Stimulated activated CD8-positive, alpha-beta memory T cell treated with anti-CD3 and anti-CD28 coated beads, Interleukin-15, amount 100 ng/mL, for 4 hours (primary cell): ENCODE data around the gene FAIM2.
A peak's percentile ranks its signal among the peaks of the same experiment; 100 is the strongest.
"Not testable (repeated sequence)": the region's sequence is repeated elsewhere in the genome, so short reads cannot be mapped to it uniquely, and the experiment has no call there.

ENCODE experiments used
- DNase-seq, 2 donors: peaks; one replicate each; pipeline ENCODE4 v3.0.0-alpha.2; 2020; ENCODE audit warnings: low read depth in 2 of 2

FAIM2 gene

DNA sequence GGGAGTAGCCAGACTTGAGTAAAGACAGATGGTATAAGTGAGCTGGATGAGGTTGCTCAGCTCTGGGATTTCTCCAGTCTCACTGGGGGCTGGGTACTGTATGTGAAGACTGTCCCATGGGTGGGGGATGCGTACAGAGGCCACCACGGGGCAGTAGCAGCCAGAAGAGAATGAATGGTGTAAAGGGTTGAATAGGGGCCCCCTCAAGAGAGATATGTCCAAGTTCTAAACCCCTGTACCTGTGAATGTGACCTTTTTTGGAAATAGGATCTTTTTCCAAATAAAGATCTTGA, 39.0 kb downstream of the FAIM2 start:
- DNase-seq = no peak

DNA sequence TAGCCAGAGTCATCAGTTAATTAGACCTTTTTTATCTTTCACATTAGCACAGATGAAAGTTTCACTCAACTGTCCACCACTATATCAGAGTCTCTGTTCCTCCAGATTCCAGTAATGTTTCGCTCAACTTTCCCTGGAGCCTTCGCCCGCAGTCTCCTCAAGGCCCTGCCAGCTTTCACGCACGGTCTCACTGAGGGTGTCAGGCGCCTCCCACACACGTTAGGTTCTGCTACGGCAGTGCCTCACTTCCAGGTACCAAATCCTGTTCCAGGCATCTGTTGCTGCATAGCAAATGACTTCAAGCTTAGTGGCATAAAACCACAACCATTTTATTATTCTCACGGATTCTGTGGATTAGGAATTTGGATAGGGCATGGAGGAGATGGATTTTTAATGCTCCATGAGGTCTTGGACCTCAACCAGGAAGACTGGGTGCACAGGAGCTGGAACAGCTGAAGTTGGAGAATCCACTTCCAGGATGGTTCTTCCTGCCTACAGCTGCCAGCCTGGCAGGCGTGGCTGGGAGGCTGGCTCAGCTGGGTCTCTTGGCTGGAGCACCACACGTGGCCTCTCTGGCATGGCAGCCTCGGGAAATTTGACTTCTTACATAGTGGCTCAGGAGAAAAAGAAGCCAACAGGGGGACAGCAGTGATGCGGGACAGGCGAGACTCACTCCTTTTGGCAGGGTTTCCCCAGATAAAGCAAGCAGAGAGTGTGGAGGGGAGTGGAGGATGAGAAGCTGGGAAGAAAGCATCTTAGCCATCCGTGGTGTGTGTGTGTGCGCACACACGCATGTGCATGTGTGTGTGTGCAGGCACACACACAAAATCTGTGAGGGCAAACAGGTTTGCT, 39.5 kb downstream of the FAIM2 start:
- no peak for DNase-seq

DNA sequence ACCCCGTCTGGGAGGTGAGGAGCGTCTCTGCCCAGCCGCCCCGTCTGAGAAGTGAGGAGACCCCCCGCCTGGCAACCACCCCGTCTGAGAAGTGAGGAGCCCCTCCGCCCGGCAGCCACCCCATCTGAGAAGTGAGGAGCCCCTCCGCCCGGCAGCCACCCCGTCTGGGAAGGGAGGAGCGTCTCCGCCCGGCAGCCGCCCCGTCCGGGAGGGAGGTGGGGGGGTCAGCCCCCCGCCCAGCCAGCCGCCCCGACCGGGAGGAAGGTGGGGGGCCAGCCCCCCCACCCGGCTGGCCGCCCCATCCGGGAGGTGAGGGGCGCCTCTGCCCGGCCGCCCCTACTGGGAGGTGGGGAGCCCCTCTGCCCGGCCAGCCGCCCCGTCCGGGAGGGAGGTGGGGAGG, 42.8 kb downstream of the FAIM2 start:
- DNase-seq = not testable (repeated sequence)

DNA sequence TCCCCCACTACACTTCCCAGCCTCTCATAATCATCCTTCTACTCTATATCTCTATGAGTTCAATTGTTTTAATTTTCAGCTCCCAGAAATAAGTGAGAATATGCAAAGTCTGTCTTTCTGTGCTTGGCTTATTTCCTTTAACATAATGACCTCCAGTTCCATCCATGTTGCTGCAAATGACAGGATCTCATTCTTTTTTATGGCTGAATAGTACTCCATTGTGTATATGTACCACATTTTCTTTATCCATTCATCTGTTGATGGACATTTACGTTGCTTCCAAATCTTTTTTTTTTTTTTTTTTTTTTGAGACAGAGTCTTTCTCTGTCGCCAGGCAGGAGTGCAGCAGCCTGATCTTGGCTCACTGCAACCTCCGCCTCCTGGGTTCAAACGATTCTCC, 47.8 kb downstream of the FAIM2 start:
- DNase-seq = not testable (repeated sequence)

DNA sequence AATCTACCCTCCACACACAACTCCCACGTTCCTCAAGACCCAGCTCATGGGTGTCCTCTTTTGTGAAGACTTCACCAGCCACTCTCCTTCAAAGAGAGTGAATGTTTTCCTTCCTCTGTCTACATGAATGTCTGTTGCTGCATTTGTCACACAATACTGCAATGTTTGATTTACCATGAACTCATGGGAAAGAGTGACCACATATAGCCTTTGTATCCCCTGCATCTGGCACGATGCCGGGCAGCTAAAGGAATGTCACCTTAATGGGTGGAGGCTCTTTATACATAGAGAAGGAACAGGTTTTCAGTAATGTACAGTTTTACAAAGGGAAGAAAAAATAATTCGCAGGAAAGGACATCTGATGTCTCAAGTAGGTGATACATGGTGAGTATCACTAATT, 48.7 kb downstream of the FAIM2 start:
- DNase-seq = no peak

DNA sequence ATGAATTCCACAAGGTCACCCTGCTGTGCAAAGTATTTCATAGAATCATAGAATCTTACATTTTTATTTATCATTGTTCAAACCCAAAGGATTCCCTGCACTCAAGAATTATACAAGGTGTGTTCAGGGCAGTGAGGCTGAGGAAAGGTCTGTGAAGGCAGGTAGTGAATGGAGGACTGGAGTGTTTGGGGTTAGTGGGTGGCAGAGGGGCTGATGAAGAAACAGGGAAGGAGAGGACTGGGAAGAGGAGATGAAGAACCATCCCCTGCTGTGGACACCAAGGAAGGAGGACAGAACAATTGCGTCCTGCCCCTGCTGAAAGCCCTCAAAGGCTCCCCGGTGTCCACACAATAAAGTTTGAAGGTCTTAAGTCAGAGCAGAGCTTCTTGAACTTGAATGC, 50.0 kb downstream of the FAIM2 start:
- no peak for DNase-seq

DNA sequence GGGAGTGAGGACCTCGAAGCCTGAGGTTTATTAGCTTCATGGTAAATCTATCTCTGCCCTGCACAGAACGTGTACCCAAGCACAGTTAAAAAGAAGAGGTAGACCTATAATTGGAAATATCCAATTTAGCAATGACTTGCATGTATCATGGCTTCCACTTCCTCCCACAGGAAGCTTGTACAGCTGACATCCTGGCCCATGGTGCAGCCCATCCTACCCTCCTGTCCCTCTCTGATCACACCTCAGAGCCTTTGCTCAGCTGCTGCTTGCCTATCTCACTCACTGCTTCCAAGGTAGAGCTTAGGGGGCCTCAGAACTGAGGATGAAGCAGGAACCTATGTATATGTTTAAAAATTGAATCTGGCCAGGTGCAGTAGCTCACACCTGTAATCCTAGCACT, 56.5 kb downstream of the FAIM2 start:
- no peak for DNase-seq

DNA sequence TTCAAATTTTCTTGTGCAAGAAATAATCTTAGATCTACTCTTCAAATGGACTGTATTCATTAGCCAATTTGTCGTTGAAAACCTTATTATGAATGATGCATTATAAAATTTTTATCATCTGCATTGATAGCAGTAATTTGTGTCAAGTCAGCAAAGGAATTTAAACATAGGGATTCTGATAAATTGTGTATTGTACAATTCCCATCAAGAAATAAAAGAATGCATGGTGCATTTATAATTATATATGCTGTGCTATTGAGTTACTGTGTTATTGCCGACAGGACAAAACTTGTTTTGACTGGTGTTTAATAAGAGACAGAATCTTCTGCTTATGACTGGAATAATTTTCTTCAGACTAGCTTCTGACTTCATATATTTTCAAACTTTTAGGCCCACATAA, 57.7 kb downstream of the FAIM2 start:
- DNase-seq = no peak

DNA sequence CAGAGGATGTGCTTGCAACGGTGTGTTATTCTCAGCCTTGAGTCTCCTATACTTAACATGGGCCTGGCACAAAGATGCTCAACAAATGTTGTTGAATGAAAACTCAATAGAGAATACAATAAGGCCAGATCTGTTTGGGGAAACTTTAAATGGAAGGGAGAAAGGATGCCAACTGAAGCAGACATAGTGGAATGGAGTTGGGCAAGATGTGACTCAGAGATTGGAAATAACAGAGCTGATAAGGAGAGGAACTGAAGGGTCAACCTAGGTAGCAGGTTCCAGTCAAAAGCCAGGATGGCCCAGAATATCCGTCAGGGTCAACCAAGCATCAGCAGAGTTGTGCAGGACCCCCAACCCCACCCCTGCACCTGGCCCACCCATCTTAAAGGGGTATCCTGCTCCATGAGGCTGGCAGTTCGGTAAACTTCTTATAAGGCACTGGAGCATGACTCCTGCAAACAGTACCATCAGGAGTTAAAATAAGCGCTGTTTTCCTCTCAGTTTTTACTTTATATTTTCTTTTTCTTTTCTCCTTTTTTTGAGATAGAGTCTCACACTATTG, 59.7 kb downstream of the FAIM2 start:
- no peak for DNase-seq

DNA sequence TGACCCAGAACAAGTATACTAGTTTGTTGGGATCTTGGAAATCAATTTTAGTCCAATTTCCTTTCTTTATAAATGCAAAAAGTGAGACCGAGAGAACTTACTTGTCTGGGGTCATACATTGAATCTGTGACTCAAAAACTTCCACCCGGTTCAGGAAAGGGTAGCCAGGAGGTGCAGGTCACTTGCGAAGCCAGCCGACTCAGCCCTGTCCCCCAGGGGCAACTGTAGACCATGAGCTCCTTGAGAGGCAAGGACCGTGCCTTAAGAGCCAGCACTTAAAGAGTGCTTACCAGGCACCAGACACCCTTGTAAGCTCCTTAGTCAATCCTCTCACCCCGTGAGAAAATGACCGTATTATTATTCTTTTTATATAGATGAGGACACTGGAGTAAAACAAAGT, 60.3 kb downstream of the FAIM2 start:
- no peak for DNase-seq

DNA sequence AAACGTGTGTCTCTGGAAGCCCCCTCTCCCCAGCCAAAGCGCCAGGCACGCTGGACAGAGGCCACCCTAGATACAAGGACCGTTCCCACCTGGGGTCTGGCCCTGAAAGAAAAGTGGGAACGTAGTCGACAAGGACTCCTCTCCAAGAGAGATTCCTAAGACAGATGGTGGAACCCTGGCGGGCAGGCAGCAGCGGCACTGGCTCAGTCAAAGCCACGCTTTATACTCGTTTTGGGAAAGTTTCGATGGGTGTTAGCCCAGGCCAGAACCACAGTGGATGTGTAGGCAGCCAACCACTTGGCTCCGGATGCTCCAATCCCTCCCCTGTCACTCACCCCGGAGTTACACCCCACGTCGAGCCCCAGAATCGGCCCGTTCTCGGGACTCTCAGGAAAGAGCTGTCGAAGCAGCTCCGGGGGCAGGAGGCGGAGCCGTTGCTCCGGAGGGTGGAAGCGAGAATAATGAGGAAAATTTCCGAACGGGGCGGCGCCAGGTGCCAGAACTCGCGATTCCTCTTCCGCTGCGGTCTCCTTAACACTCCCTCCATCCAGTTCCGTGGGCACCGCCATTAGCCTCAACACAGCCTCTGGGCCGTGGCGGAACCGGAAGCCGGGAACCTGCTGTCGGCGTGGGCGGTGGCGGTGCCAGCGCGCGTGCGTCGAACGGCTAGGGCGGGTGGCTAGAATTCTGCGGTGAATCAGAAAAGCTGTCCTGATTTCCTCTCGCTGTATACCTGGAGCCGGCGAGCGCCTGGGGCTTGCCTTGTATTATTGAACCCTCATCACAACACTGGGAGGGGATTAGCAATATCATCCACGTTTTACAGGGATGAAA, 61.0 kb downstream of the FAIM2 start, which contains the start of gene BCDIN3D:
Gene BCDIN3D (minus strand): TSS at position 588 of the 834 bp plus-strand sequence. CDS start 19 bp downstream, at position 569.
- DNase-seq = peak; percentile 84 to 85

DNA sequence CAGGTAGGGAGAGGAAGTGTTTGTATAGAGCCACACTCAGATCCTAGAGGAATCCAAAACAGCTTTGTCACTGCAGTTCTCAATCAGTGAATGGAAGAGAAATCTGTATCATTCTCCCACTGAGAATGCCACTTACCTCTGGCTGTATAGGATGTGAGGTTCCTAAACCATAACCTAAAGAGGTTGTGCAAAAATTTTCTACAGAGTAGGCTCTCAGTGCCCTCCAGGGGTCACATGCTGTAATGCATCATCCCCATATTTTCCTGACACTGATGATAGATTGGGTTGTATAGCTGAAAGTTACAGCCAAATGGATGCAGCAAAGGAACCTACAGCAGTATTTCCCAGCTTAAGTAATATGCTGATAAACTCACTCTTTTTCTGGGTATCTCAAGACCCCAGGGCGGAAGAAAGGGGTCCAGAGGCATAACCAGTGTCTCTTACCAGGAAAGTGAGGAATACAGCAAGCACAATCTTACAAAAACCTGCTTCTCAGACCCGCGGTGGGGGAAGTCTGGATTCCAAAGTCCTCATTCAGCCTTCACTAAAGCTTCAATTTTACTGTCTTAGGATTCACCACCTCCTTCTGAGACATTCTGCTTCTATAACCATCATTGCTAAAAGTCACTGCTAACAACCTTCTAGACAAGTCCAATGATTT, 64.6 kb downstream of the FAIM2 start:
- no peak for DNase-seq

DNA sequence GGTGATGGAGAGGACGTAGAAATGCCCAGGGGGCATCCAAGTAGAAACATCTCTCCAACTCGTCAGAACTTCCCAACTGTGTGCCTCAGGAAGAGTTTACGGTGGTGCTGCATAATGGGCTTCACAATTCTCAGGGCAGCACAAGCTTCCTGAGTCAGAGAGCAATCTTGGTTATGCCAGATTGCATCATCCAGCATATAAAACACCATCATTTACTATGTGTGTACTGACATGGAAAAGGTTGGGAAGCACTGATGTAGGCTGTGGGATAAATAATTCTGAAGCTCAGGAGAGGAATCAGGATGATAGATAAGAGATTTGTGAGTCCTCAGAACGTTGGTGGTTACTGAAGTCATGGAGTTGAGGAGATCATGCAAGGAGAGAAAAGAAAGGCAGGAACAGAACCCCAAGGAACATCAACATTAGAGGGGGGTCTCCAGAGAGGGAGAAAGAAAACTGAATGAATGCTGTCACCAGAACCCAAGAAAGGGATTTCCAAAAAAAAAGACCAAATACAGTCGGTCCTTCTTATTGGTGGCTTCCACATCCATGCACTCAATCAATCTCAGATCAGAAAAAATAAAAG, 70.8 kb downstream of the FAIM2 start:
- DNase-seq = no peak

DNA sequence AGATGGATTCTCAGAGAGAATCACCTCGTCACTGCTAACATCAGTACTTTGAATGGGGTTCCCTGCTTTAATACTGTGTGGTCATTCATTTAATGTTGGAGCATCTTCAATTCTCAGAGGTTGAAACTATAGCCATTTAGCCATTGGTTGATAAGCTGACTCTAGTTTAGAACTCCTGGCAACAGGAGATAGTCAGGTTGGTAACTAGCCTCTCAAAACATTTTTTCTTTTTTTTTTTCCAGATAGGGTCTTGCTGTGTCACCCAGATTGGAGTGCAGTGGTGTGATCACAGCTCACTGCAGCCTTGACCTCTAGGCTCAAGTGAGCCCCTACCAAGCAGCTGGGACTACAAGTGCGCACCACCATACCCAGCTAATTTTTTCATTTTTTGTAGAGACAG, 72.0 kb downstream of the FAIM2 start:
- DNase-seq = no peak

DNA sequence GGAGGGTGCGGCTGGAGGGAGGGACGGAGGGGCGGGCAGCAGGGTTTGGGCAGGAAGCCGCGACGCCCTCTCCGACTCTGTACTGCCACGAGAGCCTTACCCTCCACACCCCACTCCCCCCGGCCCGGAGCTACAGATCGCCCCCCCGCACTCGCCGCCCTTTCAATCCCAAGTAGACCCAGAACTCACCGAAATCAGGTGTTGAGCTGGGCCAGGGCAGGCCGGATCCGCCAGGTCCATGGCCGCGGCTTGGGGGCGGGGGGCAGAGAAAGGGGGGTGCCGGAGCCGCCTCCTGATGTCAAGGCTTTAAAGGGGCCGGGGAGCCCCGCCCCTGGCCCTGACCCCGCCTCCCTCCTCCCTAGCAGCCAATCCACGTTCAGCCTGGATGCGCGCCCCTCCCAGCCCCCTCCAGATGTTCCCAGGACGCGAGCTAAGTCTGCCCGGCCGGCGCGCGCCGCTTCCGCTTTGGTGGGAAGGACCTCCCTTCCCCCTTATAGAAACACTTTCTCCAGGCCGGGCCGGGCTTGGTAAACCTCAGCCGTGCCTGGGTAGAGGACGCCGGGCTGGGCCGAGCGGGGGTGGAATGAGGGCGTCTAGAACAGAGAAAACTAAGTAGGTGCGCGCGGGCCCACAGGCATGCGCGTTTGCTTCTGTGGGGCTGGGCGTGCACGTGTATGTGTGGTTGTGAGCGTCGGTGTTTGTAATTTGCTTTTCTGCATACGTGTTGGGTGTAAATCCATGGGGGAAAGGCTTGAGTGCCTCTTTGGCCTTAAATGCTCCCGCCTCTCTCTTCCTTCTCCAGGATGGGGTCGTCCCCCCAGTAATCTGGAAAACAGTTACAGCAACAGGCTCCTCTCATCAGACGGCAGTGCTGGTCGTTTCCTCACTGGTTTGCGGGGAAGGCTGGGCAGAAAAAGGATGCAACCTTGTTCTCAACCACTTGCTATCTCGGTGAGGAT, 75.3 kb downstream of the FAIM2 start, which contains the start of gene NCKAP5L:
Gene NCKAP5L (minus strand): TSS at position 281 of the 959 bp plus-strand sequence. CDS start 24,369 bp downstream, outside the sequence.
- DNase-seq = peak; percentile 83 to 88

DNA sequence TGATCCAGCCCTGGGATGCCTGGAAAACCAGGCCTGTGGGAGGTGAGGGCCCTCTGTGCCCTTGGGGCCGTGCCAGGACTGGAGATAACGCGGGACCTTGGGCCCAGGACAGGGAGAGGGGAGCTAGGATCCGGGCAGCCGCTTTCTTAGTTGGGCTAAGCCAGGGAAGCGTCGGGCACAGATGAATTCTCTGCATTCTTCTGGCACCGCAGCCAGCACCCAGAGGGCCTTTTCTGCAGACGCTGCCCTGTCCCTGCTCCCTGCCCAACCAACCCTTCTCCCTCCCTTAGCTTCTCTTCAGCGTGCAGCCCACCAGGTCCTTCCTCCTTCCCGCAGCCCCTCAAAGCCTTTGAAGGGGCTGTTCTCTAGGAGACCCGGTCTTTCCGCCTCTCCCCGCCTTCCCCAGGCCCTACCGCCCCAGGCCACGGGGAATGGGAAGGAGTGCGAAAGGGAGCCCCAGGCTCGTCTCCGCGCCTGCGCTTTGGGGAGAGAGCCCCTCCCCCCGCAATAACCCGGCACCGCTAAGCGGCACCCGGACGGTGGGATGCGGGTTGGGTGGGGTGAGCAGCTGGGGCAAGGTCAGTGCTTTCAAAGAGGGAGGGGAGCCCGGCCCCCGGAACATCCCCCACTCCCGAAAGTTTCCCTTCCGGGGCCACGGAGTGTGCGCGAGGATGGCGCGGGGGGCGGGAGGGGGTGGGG, 76.2 kb downstream of the FAIM2 start:
- DNase-seq = no peak

DNA sequence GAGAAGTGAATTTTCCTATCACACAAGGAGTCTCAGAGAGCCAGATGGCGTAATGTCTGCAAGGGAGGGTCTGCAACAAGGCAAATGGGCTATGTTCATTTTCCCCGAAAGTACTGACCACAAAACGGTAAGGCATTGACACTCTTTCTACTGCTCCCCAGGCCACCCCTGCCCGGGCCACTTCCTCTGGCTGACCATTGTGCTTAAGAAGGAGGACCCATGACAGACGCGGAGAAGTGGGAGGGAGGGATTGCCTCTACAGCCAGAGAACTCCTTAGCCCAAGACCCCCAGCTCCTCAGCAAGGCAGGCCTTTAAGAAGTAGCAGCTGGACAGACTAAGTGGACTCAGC, 76.7 kb downstream of the FAIM2 start:
- no peak for DNase-seq

DNA sequence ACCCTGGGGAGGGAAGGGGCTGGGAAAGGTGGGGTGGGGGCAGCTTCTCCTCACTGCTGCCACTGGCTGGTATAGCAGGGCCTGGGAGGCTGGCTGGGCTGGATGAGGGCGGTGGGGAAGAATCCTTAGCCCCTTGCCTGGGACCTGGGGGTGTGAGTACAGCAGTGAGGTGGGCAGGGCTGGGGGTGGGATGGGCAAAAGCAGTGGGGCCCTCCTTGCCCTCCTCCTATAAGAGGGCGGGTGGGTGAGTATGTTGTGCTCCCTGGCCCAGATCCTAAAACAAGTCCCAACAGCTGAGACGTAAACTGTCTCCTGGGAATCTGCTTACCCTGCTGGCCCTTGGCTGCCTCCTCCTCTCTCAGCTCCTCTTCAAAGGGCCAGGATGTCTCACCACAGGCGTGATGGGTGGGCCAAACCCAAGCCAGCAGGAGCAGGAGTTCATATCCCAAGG, 77.7 kb downstream of the FAIM2 start:
- DNase-seq = no peak

DNA sequence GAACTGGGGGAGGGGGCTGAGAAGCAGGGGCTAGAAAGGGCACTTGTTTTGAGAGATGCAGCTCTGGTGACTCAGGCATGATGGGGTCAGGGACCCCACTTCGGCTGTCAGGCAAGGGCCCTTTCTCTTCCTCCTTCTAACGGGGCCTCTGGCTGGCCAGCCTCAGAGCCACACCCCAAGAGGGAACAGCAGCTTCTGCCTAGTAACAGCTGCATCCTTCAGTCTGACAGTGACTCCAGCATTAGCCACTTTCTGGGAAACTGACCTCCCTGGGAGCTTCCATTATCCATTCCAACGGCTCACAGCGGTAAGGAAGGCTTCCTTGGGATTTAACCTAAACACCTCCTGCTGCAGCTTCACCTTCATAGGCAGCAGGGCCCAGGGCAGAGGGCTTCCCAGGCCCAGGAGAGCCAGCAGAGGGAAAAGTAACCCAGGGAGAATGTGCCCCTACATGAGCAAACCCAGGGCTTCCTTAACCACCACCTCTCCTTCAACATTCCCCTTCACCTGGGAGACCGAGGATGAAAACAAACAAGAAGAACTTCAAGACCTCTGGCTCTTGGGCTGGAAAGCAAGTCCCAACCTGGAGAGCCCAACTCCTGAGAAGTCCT, 78.2 kb downstream of the FAIM2 start:
- no peak for DNase-seq
